OCI-LY1 (cell line): ENCODE results near the gene MKRN3.

Experiments
- CTCF ChIP-seq: fragments of 200-600 bp; sonication (generic), shearing (Covaris generic); IDR thresholded peaks from 2 replicates; pipeline ENCODE4 v1.5.1; 2017; ENCODE audit warnings: mild to moderate bottlenecking, antibody characterized with exemption, low read length, moderate library complexity, mixed read lengths
- EZH2 ChIP-seq: fragments of 200-600 bp; sonication (generic), shearing (Covaris generic); IDR thresholded peaks from 2 replicates; pipeline ENCODE4 v1.8.0; 2017; ENCODE audit warnings: borderline replicate concordance, mixed run types, mild to moderate bottlenecking, antibody characterized with exemption, low read length, moderate library complexity, mixed read lengths

- TF ChIP-seq CTCF (no peak), EZH2 (no peak)
Measured at GRCh38 chr15:23536659-23537058, 28.8 kb upstream of the MKRN3 start.
